Cortex of kidney (tissue), 1 donor: ENCODE results near the gene PCDHGC4.

Experiments
- DNase-seq: peaks from one replicate; lab custom pipeline; 2025; lab: John Stamatoyannopoulos, UW

PCDHGC4 gene

GRCh38 chr5:141490271-141490670, 5.4 kb downstream of the PCDHGC4 start:
- DNase-seq: no peak

DNA sequence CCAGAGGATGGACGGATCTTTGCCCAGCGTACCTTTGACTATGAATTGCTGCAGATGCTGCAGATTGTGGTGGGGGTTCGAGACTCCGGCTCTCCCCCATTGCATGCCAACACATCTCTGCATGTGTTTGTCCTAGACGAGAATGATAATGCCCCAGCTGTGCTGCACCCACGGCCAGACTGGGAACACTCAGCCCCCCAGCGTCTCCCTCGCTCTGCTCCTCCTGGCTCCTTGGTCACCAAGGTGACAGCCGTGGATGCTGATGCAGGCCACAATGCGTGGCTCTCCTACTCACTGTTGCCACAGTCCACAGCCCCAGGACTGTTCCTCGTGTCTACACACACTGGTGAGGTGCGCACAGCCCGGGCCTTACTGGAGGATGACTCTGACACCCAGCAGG, 5.9 kb downstream of the PCDHGC4 start:
- DNase-seq: no peak

GRCh38 chr5:141491323-141492167, 6.7 kb downstream of the PCDHGC4 start:
- DNase-seq: no peak

- DNase-seq: no peak
Measured at GRCh38 chr5:141492168-141492885, 7.5 kb downstream of the PCDHGC4 start.

DNA sequence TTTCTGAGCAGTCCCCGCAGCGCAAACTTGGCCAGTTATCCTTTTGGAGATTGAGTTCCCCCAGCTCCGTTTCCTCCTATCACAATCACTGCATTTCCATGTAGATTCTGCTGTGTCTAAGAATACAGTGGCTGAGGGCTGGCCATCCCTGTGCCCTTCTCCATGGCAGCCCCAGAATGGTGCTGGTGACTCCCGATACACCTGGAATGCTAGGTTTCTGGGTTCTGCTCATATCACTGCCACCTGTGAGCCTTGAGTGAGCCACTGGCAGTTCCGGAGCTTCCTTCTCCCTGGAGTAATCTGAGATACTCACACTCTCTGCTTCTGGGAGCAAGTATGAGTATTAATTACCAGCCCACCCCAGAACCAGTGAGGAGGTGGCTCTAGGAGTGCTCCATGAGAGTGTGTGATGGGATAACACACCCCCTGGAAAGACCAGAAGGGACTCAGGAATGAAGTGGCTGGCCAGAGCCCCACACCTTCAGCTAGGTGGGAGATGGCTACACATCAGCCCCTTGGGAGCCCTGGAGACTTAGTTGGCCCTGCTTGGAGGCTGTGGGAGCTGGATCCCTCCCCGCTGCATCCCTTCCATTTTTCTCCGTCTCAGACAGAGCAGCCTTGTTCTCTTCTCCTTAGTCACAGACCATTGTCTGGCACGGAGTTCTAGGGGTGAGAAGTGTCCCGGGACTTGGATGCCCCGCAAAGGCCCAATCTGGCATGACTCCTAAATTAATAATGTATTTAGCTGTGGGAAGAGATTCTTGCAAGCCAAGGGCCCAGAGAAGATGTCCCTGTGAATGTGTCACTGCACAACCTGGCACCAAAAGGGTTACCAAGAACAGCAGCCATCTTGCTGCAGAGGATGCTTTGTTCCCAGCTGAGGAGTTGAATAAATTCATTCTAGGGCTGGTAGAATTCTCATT, 8.9 kb downstream of the PCDHGC4 start:
- no peak for DNase-seq

DNA sequence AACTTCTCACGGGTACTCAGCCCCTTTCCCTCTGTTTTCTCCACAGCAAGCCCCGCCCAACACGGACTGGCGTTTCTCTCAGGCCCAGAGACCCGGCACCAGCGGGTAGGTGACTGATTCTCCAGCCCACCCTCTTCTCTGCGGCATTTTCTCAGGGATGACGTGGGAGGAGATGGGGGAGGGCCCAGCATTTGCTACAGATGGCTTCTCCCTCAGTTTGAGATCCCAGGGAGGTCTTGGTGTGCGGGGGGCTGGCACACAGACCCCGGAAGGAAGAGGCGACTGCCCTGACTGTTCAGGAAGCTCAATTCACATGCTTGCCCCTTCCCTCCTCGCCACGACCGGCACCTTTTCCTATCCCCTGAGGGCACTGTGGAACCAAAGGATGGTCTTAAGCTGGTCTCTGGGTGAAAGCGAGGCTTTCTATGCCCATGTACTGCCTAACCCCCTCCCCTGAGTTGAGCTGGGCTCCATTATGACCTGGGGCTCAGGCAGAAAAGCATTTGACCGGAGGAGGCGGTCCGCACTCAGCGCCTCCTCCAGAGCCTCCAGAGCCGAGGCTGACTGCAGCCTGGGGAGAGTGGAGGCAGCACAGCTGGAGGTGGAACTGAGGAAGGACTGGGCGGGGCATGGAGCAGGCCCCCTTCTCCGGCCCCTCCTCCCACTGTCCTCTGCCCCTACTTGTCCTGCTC, 10.1 kb downstream of the PCDHGC4 start:
- DNase-seq: no peak

DNA sequence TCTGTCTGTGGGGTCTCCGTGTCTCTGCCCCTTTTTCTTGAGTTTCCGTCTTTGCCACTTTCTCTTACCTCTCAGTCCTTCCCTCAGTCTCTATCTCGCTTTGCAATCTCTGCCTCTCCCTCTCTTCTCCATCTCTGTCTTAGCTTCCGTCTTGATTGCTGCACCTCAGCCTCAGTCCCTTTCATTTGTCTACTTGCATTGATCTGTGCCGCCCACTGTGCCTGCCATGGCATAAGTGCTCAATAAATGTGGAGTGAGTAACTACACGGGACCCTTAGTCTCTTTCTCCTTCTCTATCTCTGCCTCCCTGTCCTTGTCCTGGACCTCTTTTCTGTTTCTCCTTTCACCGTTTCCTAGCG, 10.6 kb downstream of the PCDHGC4 start:
- DNase-seq: no peak

DNA sequence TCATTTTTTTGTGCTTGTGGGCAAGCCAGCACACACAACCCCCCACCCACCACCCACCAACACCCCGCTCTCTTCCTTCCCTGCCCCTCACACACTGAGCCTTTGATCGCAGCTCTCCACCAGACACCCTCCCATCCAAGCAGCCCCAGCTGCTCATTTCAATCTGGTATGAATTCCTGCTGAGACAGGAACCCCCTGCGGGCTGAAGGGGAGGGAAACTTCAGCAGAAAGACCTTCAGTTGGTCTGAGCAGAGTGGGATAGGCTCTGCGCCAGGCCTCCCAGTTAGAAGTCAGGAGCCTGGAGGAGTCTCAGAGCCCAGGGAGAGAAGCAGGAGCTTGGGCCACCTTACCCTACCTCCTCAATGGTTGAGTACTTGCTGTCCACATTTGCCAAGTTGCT, 11.2 kb downstream of the PCDHGC4 start:
- DNase-seq: no peak

DNA sequence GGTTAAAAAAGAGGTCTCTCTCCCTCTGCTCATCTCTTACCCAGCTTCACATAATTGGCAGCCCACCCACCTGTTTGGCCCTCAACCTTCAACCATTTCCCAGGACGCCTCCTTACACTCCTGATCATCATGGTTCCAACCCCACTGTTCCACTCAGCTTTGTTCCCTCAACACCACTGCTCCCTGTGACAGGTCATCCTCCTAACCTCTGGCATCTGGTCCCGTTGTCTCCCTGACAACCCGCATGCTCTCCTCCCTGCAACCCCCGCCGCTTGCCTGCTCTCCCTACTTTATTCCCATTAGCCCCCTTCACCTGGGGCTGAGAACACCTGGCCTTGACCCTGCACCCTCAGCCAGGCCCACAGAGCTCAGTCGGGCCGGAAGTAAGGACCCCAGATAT, 16.9 kb downstream of the PCDHGC4 start:
- DNase-seq: no peak

- no peak for DNase-seq
Measured at GRCh38 chr5:141503681-141504080, 18.9 kb downstream of the PCDHGC4 start.

GRCh38 chr5:141504216-141504615, 19.4 kb downstream of the PCDHGC4 start:
- DNase-seq: no peak

DNA sequence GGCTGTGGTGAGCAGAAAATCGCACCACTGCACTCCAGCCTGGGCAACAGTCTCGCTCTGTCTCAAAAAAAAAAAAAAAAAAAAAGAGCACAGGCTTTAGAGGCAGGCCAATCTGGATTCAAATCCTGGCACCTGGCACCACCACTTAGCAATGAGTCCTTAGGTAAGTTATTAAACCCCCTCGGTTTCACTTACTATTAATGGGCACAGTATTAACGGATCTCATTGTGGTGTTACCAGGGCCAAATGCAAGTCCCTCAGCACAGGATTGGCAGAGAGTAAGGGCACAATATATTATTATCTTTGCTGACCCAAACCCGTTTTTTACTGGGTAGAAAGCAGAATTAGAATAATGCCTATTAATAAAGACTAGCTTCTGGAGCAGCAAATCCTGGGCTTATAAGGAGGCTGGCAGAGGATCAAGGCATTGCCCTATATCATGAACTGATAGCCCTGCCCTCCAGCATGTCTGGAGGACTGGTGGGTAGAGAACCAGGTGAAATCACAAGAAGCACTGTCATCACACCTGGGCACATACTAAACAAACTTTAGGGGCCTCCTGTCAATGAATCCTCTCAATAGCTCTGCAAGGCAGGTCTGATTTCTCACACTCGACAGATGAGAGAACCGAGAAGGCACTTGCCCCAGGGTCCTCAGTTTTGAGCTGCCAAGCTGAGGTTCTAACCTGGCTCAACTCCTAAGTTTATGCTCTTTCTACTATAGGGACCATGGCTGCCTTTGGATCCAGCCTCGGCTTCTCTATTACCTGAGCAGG, 21.7 kb downstream of the PCDHGC4 start:
- no peak for DNase-seq

GRCh38 chr5:141507387-141508091, 22.7 kb downstream of the PCDHGC4 start:
- no peak for DNase-seq

GRCh38 chr5:141508440-141508797, 23.6 kb downstream of the PCDHGC4 start:
- DNase-seq: no peak

DNA sequence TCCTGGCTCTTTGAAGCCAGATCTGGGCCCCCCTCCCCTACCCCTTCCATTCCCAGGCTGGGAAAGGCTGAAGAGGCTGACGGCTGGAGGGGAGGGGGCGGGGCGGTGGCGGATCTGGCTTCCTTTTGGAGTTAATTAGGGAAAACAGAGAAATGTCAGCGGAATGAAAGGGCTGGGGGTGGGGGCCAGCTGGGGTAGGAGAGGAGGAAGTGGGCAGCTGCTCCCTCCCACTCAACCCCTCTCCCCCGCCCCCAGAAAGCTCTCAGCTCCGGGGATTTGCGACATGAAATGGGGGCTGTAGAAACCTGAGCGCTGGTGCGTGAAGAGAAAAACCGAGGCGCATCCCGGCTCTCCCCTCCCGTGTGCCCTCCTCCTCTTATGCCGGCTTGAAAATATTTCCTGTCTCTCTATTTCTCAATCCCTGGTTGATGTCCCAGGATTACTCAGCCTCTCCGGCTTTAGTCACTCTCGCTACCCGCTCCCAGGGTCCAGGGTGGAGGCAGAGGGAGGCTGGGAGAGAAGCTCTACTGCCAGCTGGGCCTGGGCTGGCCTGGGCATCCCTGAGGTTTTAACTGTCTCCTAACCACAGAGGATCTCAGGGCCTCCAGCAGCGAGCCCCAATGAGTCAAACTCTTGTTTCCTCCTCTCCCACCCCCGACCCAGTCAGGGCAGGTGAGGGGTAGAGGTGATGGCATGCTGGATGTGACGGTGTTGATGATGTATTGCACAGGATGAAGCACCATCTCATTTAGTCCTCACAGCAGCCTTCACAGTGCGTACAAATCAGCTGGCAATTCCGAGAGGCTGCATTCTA, 24.2 kb downstream of the PCDHGC4 start:
- no peak for DNase-seq

- no peak for DNase-seq
Measured at GRCh38 chr5:141510160-141510559, 25.3 kb downstream of the PCDHGC4 start.

DNA sequence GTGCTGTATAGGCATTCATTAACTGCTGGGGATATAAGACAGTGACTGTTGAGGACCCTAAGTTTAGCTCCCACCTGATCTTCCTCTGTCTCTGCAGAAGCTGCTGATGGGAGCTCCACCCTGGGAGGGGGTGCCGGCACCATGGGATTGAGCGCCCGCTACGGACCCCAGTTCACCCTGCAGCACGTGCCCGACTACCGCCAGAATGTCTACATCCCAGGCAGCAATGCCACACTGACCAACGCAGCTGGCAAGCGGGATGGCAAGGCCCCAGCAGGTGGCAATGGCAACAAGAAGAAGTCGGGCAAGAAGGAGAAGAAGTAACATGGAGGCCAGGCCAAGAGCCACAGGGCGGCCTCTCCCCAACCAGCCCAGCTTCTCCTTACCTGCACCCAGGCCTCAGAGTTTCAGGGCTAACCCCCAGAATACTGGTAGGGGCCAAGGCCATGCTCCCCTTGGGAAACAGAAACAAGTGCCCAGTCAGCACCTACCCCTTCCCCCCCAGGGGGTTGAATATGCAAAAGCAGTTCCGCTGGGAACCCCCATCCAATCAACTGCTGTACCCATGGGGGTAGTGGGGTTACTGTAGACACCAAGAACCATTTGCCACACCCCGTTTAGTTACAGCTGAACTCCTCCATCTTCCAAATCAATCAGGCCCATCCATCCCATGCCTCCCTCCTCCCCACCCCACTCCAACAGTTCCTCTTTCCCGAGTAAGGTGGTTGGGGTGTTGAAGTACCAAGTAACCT, 26.2 kb downstream of the PCDHGC4 start:
- no peak for DNase-seq

DNA sequence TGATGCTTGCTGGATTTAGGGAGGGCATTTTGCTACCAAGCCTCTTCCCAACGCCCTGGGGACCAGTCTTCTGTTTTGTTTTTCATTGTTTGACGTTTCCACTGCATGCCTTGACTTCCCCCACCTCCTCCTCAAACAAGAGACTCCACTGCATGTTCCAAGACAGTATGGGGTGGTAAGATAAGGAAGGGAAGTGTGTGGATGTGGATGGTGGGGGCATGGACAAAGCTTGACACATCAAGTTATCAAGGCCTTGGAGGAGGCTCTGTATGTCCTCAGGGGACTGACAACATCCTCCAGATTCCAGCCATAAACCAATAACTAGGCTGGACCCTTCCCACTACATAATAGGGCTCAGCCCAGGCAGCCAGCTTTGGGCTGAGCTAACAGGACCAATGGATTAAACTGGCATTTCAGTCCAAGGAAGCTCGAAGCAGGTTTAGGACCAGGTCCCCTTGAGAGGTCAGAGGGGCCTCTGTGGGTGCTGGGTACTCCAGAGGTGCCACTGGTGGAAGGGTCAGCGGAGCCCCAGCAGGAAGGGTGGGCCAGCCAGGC, 27.0 kb downstream of the PCDHGC4 start:
- no peak for DNase-seq
